HUES64 (cell line): ENCODE measurements around the gene ATG9B.
"Not testable (repeated sequence)": the region's sequence is repeated elsewhere in the genome, so short reads cannot be mapped to it uniquely, and the experiment has no call there.

Source experiments
- H3K27ac ChIP-seq: 2 replicates; pipeline ENCODE4 v1.7.0; 2013; ENCODE audit warnings: low read depth, low read length, inconsistent platforms
- H3K27me3 ChIP-seq: 2 replicates; pipeline ENCODE4 v1.6.1; 2013; ENCODE audit warnings: mild to moderate bottlenecking, low read length; ENCODE audit not compliant: insufficient read depth
- H3K36me3 ChIP-seq: 2 replicates; pipeline ENCODE4 v1.6.1; 2013; ENCODE audit warnings: mild to moderate bottlenecking, low read length; ENCODE audit not compliant: insufficient read depth
- H3K4me1 ChIP-seq: 2 replicates; pipeline ENCODE4 v1.6.1; 2013; ENCODE audit warnings: mild to moderate bottlenecking, low read length, moderate library complexity; ENCODE audit not compliant: insufficient read depth
- H3K4me3 ChIP-seq: 2 replicates; pipeline ENCODE4 v1.5.1; 2013; ENCODE audit warnings: mild to moderate bottlenecking, low read length, moderate library complexity
- H3K9ac ChIP-seq: 2 replicates; pipeline ENCODE4 v1.6.1; 2013; ENCODE audit warnings: mild to moderate bottlenecking, low read depth, low read length
- H3K9me3 ChIP-seq: 2 replicates; pipeline ENCODE4 v1.6.1; 2013; ENCODE audit warnings: low read depth, low read length; ENCODE audit not compliant: insufficient read depth
- WGBS: fragments of 150-250, 120-280 bp; methylation state at CpG from one replicate; pipeline ENCODE4 v1.1.7; 2013; ENCODE audit warnings: missing lambda C conversion rate; 5-methylcytosine and 5-hydroxymethylcytosine counted together

The ATG9B gene

GRCh38 chr7:151046603-151047573 is 22.6 kb upstream of the ATG9B start:
- no peaks in the 10 kb centered on the region for H3K36me3 ChIP-seq
- WGBS: 91% methylated on average over 14 of the region's 14 CpGs
- no peak overlapping the region for H3K9ac ChIP-seq
- H3K4me1 ChIP-seq: no peaks in the 10 kb centered on the region
- peaks cover 33% of the 10 kb centered on the region for H3K27me3 ChIP-seq
- H3K27ac ChIP-seq: no peak overlapping the region
- no peaks in the 10 kb centered on the region for H3K9me3 ChIP-seq
- no peak overlapping the region for H3K4me3 ChIP-seq

DNA sequence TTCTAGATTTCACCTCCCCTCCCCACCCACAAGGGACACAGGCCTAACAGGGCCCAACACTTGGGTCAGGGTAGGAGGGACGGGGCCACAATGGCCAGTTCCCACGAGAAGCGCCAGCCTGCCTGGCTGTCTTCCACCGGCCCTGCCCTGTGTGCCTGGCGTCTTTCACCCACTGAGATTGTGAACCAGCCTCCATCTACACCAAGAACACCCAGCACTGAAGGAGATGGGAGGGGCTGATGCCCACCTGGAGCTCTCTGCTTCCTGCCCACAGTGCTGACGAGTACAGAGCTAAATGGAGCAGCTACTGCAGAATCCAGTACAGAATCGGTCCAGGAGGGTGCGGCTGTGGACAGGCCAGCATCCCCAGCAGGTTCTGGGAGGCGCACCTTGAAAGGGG is 21.7 kb upstream of the ATG9B start:
- WGBS: 91% methylated on average over 9 of the region's 9 CpGs
- Histone ChIP-seq H3K9ac (no peak overlapping the region), H3K27me3 (peaks cover 26% of the 10 kb centered on the region), H3K27ac (no peak overlapping the region), H3K4me1 (no peaks in the 10 kb centered on the region), H3K9me3 (no peaks in the 10 kb centered on the region), H3K4me3 (no peak overlapping the region), H3K36me3 (no peaks in the 10 kb centered on the region)

- no peak overlapping the region for H3K27ac ChIP-seq
- H3K36me3 ChIP-seq: no peaks in the 10 kb centered on the region
- H3K4me1 ChIP-seq: no peaks in the 10 kb centered on the region
- no peaks in the 10 kb centered on the region for H3K9me3 ChIP-seq
- 88% methylated on average over 11 of the region's 11 CpGs for WGBS
- peaks cover 19% of the 10 kb centered on the region for H3K27me3 ChIP-seq
- H3K9ac ChIP-seq: no peak overlapping the region
- no peak overlapping the region for H3K4me3 ChIP-seq
Observed at GRCh38 chr7:151045262-151045661, 21.0 kb upstream of the ATG9B start.

GRCh38 chr7:151043959-151044358 is 19.7 kb upstream of the ATG9B start:
- Histone ChIP-seq H3K27ac (no peak overlapping the region), H3K4me1 (peaks cover 4% of the 10 kb centered on the region; the same call in 1 of the 2 replicates)
- 95% methylated on average over 20 of the region's 20 CpGs for WGBS

DNA sequence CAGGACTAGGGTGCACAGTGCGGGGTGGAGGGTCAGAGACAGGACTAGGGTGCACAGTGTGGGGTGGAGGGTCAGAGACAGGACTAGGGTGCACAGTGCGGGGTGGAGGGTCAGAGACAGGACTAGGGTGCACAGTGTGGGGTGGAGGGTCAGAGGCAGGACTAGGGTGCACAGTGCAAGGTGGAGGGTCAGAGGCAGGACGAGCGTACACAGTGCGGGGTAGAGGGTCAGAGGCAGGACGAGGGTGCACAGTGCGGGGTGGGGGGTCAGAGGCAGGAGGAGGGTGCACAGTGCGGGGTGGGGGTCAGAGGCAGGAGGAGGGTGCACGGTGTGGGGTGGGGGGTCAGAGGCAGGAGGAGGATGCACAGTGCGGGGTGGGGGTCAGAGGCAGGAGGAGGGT is 19.2 kb upstream of the ATG9B start:
- H3K9me3 ChIP-seq, H3K27ac ChIP-seq, H3K9ac ChIP-seq, H3K4me1 ChIP-seq, H3K27me3 ChIP-seq, H3K36me3 ChIP-seq, H3K4me3 ChIP-seq: not testable (repeated sequence)
- 89% methylated on average over 10 of the region's 10 CpGs for WGBS

More at GRCh38 chr7:151043959-151044358, 19.7 kb upstream of the ATG9B start:
- Histone ChIP-seq H3K36me3 (no peaks in the 10 kb centered on the region), H3K9ac (no peak overlapping the region), H3K4me3 (no peak overlapping the region), H3K27me3 (peaks cover 6% of the 10 kb centered on the region), H3K9me3 (no peaks in the 10 kb centered on the region)

- no peak overlapping the region for H3K4me3 ChIP-seq
- peaks cover 4% of the 10 kb centered on the region; the same call in 1 of the 2 replicates for H3K4me1 ChIP-seq
- WGBS: 93% methylated on average over 30 of the region's 30 CpGs
- no peak overlapping the region for H3K27ac ChIP-seq
- no peaks in the 10 kb centered on the region for H3K27me3 ChIP-seq
- peaks cover 10% of the 10 kb centered on the region for H3K36me3 ChIP-seq
- no peaks in the 10 kb centered on the region for H3K9me3 ChIP-seq
- H3K9ac ChIP-seq: no peak overlapping the region
Observed at GRCh38 chr7:151040616-151041375, 16.5 kb upstream of the ATG9B start.

- peaks cover 12% of the 10 kb centered on the region for H3K36me3 ChIP-seq
- no peaks in the 10 kb centered on the region for H3K27me3 ChIP-seq
- H3K4me1 ChIP-seq: peaks cover 4% of the 10 kb centered on the region; the same call in 1 of the 2 replicates
- no peaks in the 10 kb centered on the region for H3K9me3 ChIP-seq
- no peak overlapping the region for H3K4me3 ChIP-seq
- no peak overlapping the region for H3K27ac ChIP-seq
- WGBS: 86% methylated on average over 18 of the region's 18 CpGs
- no peak overlapping the region for H3K9ac ChIP-seq
Observed at GRCh38 chr7:151039850-151040548, 15.7 kb upstream of the ATG9B start.

GRCh38 chr7:151038951-151039849 is 14.9 kb upstream of the ATG9B start:
- no peaks in the 10 kb centered on the region for H3K9me3 ChIP-seq
- no peaks in the 10 kb centered on the region for H3K27me3 ChIP-seq
- peaks cover 4% of the 10 kb centered on the region; the same call in 1 of the 2 replicates for H3K4me1 ChIP-seq
- peaks cover 16% of the 10 kb centered on the region for H3K36me3 ChIP-seq
- H3K27ac ChIP-seq: no peak overlapping the region
- H3K9ac ChIP-seq: no peak overlapping the region
- 68% methylated on average over 12 of the region's 12 CpGs for WGBS
- H3K4me3 ChIP-seq: no peak overlapping the region

GRCh38 chr7:151035902-151036301 is 11.6 kb upstream of the ATG9B start:
- H3K27me3 ChIP-seq: no peaks in the 10 kb centered on the region
- H3K27ac ChIP-seq: no peak overlapping the region
- no peaks in the 10 kb centered on the region for H3K9me3 ChIP-seq
- WGBS: 95% methylated on average over 17 of the region's 17 CpGs
- H3K4me1 ChIP-seq: peaks cover 4% of the 10 kb centered on the region; the same call in 1 of the 2 replicates
- H3K36me3 ChIP-seq: peaks cover 16% of the 10 kb centered on the region
- no peak overlapping the region for H3K9ac ChIP-seq
- no peak overlapping the region for H3K4me3 ChIP-seq

GRCh38 chr7:151035026-151035717 is 10.9 kb upstream of the ATG9B start:
- H3K4me3 ChIP-seq: no peak overlapping the region
- no peak overlapping the region for H3K27ac ChIP-seq
- H3K4me1 ChIP-seq: peaks cover 4% of the 10 kb centered on the region; the same call in 1 of the 2 replicates
- peaks cover 16% of the 10 kb centered on the region for H3K36me3 ChIP-seq
- 92% methylated on average over 21 of the region's 21 CpGs for WGBS
- H3K9ac ChIP-seq: no peak overlapping the region
- no peaks in the 10 kb centered on the region for H3K27me3 ChIP-seq
- H3K9me3 ChIP-seq: no peaks in the 10 kb centered on the region
